Stromal cell of bone marrow (primary cell): Measurements from ENCODE around the gene TMTC1.
A peak's percentile ranks its signal among the peaks of the same experiment; 100 is the strongest.
"Not testable (repeated sequence)": the region's sequence is repeated elsewhere in the genome, so short reads cannot be mapped to it uniquely, and the experiment has no call there.

ENCODE experiments used
- DNase-seq: peaks from one replicate; pipeline ENCODE4 v3.0.0-alpha.2; 2012; ENCODE audit warnings: low read depth

The TMTC1 gene

DNA sequence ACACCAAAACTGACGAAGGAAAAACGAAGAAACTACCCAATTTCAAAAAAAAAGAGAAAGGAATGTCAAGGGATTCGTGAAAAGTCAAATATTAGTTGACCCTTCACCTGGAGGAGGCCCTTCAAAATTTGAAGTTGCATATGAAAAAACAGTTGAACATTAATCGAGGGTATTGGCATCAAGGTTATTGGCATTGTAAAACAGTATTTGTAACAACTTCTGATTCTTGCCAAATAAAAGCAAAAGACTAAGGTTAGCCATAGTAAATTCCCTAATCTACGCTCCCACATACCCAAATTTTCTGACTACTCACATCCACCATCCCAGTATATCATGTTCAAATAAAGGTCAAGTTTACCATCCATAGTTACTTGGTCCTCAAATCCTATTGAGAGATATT lies 118.6 kb downstream of the TMTC1 start:
- DNase-seq: no peak

DNA sequence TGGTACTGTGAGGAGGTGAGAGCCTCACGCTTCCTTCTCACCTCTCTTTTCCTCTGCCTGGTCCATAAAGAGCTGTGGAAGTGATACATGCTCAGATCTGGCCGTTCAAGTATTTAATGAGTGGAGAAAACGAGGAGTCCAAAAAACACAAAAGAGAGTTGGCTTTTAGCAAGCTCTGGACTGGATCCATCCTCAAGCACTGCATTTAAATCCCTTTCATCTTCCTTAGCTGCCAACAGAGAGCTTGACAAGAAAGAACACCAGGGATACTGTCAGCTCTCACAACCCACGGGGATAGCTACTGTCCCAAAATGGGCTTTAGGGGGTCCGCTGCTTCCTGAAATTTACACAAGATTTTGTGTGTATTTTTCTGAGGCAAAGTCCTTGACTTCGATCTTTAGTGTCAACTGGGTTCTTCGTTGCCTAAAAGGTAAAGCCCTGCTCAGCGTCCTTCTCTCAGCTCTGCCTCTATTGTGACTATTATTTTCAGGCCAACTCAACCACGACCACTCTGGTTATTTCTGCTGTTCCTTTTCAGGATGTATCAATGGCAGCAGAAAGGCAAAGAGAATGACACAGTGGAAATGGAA lies 120.9 kb downstream of the TMTC1 start:
- DNase-seq: peak; percentile 17

DNA sequence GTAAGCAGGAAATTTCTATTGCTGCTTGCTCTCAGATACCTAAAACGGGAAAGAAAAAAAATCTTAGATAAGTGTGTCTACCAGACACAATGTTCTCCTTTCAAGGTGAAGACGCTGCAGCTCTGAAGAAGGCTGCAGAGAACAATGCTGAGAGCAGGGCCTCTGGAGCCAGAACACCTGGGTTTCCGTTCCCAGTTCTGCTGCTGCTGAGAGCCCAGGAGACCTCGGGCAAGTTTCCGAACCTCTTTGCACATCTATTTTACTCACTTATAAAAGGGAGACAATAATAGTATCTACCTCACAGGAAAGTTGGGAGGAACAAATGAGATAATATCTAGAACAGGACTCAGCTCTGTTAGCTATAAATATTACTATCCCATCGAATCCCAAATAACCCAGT lies 122.9 kb downstream of the TMTC1 start:
- DNase-seq: no peak

DNA sequence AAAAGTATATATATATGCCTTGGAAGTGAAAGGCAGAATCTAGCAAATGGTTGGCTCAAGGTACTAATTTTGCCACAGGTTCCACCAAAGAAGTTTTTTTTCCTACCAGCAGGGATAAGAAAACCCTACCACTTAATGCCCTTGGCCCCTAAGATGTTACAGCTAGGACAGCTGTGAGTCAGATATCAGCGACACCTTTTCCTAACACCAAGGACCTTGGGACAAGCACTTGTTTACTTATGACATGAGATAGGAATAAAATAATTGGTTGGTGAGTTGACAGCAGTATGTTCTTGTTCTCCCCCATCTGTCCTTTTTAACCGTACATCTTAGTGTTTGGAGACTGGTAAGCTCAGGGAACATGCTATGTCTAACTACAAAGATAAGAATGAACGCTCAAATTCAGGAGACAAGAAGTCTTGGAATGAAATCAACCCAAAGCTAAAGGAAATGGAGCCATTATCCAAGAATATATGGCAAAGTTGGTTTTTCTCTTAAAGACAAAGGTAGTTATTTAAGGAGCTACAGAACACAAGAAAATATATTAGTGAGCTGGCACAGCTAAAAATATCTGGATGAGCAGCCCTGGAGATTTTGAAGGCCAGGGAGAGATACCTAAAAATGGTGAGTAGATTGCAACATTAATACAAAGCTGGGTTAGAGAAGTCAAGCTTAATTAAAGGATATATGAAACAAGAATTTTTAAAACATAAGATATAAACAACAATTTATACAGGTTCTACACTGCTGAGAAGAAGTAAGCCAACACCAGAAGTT lies 126.8 kb downstream of the TMTC1 start:
- DNase-seq: no peak

DNA sequence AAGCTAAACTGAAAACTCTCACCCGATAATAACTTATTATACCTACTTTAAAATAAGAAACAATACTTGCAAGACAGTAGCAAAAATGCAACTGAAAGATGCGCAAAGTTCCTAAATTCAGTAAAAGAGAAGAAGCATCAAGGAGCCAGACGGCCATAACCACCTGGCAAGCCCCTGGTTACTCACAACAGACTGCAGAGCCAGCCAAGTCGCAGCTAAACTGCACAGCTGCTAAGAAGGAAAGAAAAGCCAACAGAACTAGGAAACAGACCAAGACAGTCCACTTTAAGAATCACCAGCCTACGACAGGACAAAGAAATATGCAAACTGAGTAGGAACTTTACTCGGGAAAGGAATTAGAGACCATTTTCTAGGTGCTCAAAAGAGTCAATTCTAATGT lies 127.9 kb downstream of the TMTC1 start:
- no peak for DNase-seq

DNA sequence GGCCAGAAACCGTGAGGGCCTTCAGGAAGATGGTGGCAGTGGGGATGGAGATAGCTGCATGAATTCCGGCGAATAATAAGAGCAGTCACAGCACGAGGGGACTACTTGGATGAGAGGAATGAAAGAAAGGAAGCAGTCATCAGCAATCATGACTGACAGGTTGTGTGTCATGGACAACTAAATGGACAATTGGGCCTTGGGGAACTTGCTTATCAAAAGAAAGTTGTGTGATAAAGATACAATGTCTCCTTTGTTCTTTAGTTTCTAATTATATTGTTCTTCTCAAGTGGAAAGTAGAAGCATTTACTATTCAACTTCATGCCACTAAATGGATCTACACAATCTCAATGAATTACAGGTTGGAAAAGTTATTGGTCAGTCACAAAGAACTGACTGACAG lies 130.5 kb downstream of the TMTC1 start:
- no peak for DNase-seq

DNA sequence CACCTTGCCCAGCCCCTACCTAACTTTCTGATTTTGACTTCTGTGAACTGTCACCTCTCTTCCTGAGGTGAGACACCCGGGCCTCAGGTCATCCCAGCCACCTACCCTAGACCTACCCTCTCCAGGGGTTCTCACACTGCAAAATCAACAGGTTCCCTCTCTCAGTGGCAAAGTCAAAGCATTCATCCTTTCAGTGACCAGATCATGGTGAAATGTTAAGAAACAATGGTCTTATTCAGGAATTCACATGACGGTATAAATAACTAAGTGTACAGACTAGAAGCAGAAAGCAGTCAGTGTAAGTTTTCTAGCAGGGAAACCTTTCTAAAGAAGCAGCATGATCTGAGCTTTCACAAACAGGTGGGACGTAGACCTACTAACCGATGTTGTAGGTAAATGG lies 133.4 kb downstream of the TMTC1 start:
- DNase-seq: no peak

DNA sequence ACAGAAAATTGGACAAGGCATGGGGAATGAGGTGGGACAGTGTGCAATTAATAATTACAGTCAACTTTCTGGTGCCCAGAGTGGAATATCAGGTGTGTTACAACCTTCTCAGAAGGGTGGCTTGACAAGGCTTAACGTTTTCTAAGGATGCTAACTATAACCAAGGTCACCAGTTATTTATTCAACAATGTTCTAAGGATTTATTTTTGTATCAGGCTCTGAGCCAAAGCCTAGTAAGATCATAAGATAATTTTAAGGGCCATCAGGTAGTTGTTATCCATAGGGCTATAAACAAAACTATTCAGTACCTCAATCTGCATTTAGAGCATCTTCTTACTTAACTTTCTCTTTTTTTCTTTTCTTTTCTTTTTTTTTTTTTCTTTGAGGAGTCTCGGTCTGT lies 134.0 kb downstream of the TMTC1 start:
- no peak for DNase-seq

DNA sequence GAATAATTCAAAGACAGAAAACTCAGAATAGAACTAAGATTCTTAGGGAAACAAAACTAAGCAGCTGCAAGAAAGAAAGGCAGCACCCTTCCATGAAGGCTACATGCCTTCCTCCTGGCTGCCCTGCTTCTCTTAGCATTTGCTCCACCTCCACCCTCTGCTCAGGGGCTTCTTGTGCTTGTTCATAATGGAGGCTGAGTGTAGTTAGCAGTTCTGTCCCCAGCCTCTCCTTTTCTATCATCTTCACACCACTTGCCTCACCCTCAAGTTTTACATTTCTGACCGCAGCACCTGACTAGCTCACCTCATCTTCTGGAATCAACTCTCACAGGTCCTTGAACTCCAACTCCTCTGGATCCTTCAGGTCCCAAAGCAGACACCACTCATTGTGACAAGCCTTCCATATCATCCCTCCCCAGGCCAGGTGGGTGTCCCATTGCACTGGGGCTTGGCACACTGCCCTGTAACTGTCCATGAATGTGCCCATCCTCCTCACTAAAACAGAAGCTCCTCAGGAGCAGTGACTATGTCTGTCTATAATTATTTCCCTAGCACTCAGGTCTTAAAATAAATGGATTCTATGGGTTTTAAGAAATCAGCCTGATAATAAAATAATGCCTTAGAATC lies 139.1 kb downstream of the TMTC1 start:
- no peak for DNase-seq

DNA sequence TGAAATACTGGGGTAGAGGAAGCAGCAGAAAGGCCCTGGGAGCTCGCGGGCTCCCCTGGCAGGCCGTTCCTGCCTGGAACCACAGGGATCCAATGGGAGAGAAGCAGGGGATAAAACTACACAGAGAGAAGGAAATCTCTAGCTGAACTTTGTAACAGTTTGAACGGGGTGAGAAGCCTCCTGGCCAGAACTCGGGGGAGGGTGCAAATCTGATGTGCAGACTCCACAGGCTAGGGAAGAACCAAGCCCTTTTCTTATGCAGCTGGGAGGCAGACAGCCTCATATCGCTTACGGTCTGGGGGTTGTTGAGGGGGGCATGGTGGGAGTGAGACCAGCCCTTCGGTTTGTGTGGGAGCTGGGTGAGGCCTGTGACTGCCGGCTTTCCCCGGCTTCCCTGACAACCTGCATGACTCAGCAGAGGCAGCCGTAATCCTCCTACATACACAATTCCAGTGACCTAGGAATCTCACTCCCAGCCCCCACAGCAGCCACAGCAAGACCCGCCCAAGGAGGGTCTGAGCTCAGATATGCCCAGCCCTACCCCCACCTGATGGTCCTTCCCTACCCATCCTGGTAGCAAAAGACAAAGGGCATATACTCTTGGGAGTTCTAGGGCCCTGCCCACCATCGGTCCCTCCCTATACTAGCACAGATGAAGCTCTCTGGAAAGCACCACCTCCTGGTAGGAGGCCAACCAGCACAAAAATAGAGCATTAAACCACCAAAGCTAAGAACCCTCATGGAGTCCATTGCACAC lies 143.0 kb downstream of the TMTC1 start:
- DNase-seq: peak; percentile 30

DNA sequence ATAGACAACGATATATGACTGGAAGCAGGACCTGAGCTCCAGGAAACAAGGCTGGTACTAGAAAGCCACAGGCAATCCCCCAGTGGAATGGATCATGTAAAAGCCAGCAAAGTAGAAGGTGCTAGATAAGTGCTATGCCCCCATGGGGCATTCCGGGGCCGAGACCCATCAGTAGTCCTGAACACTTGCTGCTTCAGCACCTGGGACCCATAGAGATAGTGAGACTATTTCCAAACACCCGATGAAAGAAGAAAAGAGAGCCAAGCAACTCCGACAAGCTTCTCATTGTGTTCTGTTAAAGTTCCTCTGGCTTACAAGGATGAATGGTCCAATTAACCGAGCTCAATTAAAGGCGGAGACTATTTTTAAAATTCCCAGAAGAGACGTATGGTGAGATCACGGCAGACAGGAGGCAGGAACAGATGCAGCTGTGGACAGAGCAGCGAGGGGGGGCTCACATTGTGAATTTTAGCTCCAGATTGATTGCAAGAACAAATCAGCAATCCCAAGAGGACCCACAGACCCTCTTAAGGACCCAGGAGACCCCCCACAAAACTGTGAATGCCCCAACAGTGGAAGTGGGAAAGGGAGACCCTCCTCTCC lies 143.7 kb downstream of the TMTC1 start:
- no peak for DNase-seq

DNA sequence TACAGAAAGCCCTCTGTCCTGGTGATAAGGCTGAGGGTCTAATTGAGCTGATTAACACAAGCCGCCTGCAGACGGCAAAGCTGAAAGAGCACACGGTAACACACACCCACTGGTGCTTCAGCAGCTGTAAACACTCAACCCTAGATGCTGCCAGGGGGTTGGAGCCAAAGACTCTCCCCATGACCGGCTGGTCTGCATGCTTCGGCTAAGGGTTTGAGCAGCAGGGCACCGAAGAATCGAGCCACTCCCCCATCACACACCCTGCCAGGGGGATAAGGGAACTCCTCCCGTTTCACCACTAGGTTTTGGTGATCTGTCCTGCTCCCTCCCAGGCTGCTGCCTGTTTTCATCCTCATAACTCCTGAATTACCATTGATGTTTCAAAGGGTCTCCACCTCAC lies 145.2 kb downstream of the TMTC1 start:
- DNase-seq: no peak

DNA sequence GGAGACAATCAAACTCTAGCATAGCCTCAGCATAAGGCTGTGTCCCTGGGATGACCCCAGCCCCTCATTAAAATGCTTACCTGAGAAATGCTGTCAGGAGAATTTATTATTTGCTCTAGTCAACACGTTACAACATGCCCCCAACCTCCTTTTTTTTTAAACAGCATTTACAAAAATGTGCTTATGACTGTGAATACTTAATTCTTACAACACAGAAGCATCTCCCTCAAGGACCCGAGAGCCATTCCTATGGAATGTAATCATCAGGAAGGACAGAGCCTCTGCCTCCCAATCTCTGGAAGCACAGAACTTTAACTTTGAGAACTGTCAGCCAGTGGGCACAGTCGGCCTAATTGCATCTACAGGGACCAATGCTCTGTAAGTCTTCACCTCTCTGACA lies 149.7 kb downstream of the TMTC1 start:
- DNase-seq: peak; percentile 33

DNA sequence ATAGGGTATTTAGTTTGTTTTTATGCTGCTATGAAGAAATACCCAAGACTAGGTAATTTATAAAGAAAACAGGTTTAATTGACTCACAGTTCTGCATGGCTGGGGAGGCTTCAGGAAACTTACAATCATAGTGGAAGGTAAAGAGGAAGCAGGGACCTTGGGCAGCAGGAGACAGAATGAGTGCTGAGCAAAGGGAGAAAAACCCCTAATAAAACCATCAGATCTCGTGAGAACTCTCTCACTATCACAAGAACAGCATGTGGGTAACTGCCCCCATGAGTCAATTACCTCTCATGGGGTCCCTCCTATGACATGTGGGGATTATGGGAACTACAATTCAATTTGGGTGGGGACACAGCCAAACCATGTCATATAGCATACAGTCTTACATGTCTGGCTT lies 153.6 kb downstream of the TMTC1 start:
- DNase-seq: not testable (repeated sequence)

DNA sequence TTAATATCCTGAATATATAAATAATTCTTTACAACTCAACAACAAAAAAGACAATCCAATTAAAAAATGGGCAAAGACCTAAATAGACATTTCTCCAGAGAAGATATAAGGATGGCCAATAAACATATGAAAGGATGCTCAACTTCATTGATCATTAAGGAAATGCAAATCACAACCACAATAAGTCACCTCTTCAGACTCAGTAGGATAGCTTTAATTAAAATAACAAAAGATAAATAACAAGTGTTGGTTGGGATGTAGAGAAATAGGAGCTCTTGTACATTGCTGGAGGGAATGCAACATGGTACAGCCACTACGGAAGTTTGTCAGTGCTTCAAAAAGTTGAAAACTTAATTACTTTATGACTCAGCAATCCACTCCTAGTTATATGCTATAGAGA lies 156.5 kb downstream of the TMTC1 start:
- no peak for DNase-seq

DNA sequence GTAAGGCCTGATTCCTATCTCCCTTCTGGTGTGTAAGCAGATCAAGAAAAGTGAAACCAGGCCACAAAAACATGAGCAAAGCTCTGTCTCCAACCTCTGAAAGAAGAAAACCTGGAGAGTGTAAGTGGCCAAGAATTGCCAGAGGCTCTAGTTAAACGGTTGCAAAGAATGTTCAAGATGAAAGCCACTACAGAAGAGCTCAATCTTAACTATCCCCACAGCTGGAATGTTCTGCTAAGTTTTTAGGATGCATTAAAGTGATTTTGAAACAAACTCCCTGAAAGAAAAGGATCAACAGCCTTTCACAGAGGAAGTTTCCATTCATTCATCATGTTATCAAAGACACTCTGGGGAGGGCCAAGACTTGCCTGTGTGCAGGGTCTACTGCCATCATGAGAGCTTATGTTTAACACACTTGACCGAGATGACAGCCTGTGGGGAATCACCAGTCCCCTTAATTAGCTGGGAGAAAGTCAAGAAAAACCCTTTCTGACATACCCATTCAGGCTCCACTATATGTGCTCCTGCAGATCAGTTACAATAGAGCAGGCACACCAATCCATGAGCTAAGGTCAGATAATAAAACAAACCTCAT lies 158.3 kb downstream of the TMTC1 start:
- DNase-seq: no peak

DNA sequence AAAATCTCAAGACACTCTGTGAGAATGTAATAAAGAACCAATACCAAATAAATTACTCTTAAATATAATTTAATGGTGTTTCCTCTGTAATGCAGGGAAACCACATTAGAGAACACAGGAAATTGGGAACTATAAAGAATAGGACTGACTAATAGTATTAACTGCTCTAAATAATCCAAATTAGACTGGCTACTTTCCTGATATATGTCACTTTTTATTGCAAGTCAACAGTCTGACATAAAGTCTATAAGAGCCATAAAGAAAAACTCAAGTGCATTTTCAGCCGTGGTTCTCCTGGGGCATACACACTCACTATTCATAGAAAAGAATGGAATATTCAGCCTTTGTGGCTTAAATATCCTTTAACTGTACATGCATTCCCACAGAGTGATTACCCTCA lies 161.5 kb downstream of the TMTC1 start:
- DNase-seq: no peak

DNA sequence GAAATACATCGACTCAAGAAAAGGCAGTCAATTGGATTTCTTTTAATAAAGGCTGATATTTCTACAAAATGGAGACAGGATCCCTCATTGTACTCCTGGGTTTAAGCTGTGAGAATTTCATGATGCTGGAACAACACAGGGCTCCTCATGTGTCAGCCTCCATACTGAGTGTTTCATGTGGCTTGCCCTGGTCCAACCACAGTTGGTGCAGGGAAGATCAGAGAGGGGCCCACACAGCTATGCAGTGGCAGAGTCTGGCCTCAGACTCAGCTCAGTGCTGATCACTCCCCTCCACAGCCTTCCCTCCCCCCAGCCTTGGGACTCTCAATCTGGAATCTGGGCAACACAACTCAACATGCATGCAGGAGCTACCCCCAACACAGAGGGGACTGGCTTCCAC lies 163.7 kb downstream of the TMTC1 start:
- DNase-seq: no peak

DNA sequence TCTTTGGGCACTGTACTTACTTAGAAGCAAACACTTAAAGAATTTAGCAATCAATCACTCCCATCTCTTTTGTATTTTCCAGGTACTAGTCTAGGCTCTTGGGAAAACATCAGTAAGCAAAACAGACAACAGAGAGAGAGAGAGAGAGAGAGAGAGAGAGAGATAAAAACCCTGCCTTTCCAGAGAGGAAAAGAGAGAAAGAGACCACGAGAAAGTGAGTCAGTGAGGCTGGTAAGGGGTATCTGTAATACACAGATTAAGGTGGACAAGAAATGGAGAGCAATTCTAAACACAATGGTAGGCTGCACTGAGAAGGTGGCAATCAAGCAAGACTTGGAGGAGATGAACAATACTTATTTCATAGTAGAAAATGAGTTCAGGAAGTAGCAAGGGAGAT lies 166.3 kb downstream of the TMTC1 start:
- no peak for DNase-seq

DNA sequence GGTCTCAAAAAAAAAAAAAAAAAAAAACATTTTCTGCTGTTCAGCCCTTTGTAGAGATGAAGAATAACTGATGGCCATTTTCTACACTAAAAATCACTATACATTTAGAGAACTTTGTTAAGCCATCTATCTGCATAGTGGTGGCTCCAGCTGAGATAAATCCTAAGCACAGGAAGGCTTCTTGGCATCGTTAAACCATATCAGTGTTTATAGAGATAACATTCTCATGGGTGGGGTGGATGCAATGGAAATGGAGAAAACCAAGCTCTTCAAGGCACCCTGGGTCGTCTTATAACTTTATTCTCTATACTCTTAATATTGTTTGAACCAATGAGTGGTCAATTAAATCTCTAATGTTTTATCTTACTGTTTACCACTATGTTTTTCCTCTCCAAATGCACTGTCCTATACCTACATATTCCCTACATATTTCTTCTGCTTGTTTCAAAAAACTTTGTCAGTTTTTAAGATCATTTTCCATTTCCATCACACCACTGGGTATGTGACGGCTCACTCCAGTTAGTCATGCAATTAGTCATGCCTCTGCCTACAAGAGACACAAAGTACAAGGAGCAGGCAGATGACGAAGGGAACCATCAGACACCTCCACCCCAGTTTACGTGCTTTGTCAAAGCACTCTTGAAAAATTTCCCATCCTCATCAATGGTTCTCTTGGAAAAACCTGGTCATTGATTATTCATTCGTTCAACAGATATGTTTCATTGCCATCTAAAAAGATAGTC lies 166.9 kb downstream of the TMTC1 start:
- peak; percentile 78 for DNase-seq

DNA sequence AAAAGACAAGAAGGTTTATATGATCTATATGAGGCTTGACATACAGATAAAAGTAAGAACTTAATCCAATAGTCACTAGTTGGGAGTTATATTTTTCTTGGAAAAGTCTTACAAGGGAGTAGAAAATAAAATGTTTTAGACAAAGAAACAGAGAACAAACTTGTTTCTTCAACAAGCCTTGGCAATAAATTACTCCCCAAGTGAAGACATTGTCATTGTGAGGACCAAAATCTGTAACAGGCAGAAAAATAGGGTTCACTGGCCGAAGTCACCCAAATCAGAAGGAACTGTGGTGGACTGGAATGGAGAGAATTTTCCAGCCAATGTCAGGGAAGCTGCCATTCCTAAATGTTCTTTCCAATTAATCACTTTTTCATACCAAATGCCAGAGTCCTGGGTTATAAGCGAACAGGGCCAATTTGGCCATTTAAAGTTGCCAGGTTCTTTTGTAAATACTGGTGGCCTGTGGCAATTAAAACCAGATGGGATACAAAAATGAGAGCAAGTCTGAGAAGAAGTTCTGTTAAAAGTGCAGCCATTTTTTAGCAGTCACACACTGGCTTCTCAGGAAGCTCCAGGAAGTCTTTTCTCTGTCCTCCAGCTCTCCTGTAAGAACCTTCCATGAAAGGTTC lies 168.9 kb downstream of the TMTC1 start:
- no peak for DNase-seq
